Measurements from ENCODE around the gene SNX30.

Gene SNX30

GRCh38 chr9:112811518-112811917, 61.0 kb downstream of the SNX30 start:
- no peak for DNase-seq
- Histone ChIP-seq H3K4me3 (ENCODE audit: insufficient read depth, low read depth, low read length, poor library complexity, severe bottlenecking) (no peak overlapping the region), H3K27ac (ENCODE audit: insufficient read depth, low read length, poor library complexity, severe bottlenecking) (no peak overlapping the region)

GRCh38 chr9:112815868-112816267, 65.3 kb downstream of the SNX30 start:
- Histone ChIP-seq H3K4me1 (ENCODE audit: control insufficient read depth, insufficient read depth, low read length, poor library complexity, severe bottlenecking) (no peaks in the 10 kb centered on the region), H3K27ac (ENCODE audit: insufficient read depth, low read length, poor library complexity, severe bottlenecking) (no peak overlapping the region), H3K27me3 (replicated peaks; ENCODE audit: control insufficient read depth, insufficient read depth, low read length, poor library complexity, severe bottlenecking) (no peaks in the 10 kb centered on the region), H3K9me3 (ENCODE audit: control insufficient read depth, low read length) (no peaks in the 10 kb centered on the region), H3K36me3 (ENCODE audit: control insufficient read depth, insufficient read depth, low read length) (peaks cover 4% of the 10 kb centered on the region), H3K4me3 (ENCODE audit: insufficient read depth, low read depth, low read length, poor library complexity, severe bottlenecking) (no peak overlapping the region)
- no peak for DNase-seq

More at GRCh38 chr9:112811518-112811917, 61.0 kb downstream of the SNX30 start:
- Histone ChIP-seq H3K27me3 (replicated peaks; ENCODE audit: control insufficient read depth, insufficient read depth, low read length, poor library complexity, severe bottlenecking) (no peaks in the 10 kb centered on the region), H3K36me3 (ENCODE audit: control insufficient read depth, insufficient read depth, low read length) (peaks cover 4% of the 10 kb centered on the region), H3K4me1 (ENCODE audit: control insufficient read depth, insufficient read depth, low read length, poor library complexity, severe bottlenecking) (no peaks in the 10 kb centered on the region), H3K9me3 (ENCODE audit: control insufficient read depth, low read length) (no peaks in the 10 kb centered on the region)

GRCh38 chr9:112817860-112818203, 67.3 kb downstream of the SNX30 start:
- H3K27ac ChIP-seq (ENCODE audit: insufficient read depth, low read length, poor library complexity, severe bottlenecking), result no peak overlapping the region
- H3K27me3 ChIP-seq (replicated peaks; ENCODE audit: control insufficient read depth, insufficient read depth, low read length, poor library complexity, severe bottlenecking), result no peaks in the 10 kb centered on the region
- H3K4me3 ChIP-seq (ENCODE audit: insufficient read depth, low read depth, low read length, poor library complexity, severe bottlenecking), result no peak overlapping the region
- H3K4me1 ChIP-seq (ENCODE audit: control insufficient read depth, insufficient read depth, low read length, poor library complexity, severe bottlenecking), result no peaks in the 10 kb centered on the region
- no peaks in the 10 kb centered on the region for H3K9me3 ChIP-seq (ENCODE audit: control insufficient read depth, low read length)
- DNase-seq, result no peak
- peaks cover 4% of the 10 kb centered on the region for H3K36me3 ChIP-seq (ENCODE audit: control insufficient read depth, insufficient read depth, low read length)

GRCh38 chr9:112819635-112820496, 69.3 kb downstream of the SNX30 start:
- H3K36me3 ChIP-seq (ENCODE audit: control insufficient read depth, insufficient read depth, low read length), result peaks cover 4% of the 10 kb centered on the region
- H3K9me3 ChIP-seq (ENCODE audit: control insufficient read depth, low read length), result no peaks in the 10 kb centered on the region
- DNase-seq, result no peak
- H3K4me1 ChIP-seq (ENCODE audit: control insufficient read depth, insufficient read depth, low read length, poor library complexity, severe bottlenecking), result no peaks in the 10 kb centered on the region
- no peak overlapping the region for H3K27ac ChIP-seq (ENCODE audit: insufficient read depth, low read length, poor library complexity, severe bottlenecking)
- no peaks in the 10 kb centered on the region for H3K27me3 ChIP-seq (replicated peaks; ENCODE audit: control insufficient read depth, insufficient read depth, low read length, poor library complexity, severe bottlenecking)
- no peak overlapping the region for H3K4me3 ChIP-seq (ENCODE audit: insufficient read depth, low read depth, low read length, poor library complexity, severe bottlenecking)

- Histone ChIP-seq H3K4me1 (ENCODE audit: control insufficient read depth, insufficient read depth, low read length, poor library complexity, severe bottlenecking) (no peaks in the 10 kb centered on the region), H3K4me3 (ENCODE audit: insufficient read depth, low read depth, low read length, poor library complexity, severe bottlenecking) (no peak overlapping the region), H3K27me3 (replicated peaks; ENCODE audit: control insufficient read depth, insufficient read depth, low read length, poor library complexity, severe bottlenecking) (no peaks in the 10 kb centered on the region), H3K36me3 (ENCODE audit: control insufficient read depth, insufficient read depth, low read length) (peaks cover 4% of the 10 kb centered on the region), H3K27ac (ENCODE audit: insufficient read depth, low read length, poor library complexity, severe bottlenecking) (no peak overlapping the region), H3K9me3 (ENCODE audit: control insufficient read depth, low read length) (no peaks in the 10 kb centered on the region)
- DNase-seq, result no peak
Measured at GRCh38 chr9:112820881-112821280, 70.3 kb downstream of the SNX30 start.

GRCh38 chr9:112822618-112823017, 72.1 kb downstream of the SNX30 start:
- H3K27me3 ChIP-seq (replicated peaks; ENCODE audit: control insufficient read depth, insufficient read depth, low read length, poor library complexity, severe bottlenecking), result no peaks in the 10 kb centered on the region
- peaks cover 4% of the 10 kb centered on the region for H3K36me3 ChIP-seq (ENCODE audit: control insufficient read depth, insufficient read depth, low read length)
- H3K27ac ChIP-seq (ENCODE audit: insufficient read depth, low read length, poor library complexity, severe bottlenecking), result no peak overlapping the region
- H3K9me3 ChIP-seq (ENCODE audit: control insufficient read depth, low read length), result no peaks in the 10 kb centered on the region
- H3K4me3 ChIP-seq (ENCODE audit: insufficient read depth, low read depth, low read length, poor library complexity, severe bottlenecking), result no peak overlapping the region
- no peak for DNase-seq
- H3K4me1 ChIP-seq (ENCODE audit: control insufficient read depth, insufficient read depth, low read length, poor library complexity, severe bottlenecking), result no peaks in the 10 kb centered on the region

- no peak for DNase-seq
- H3K4me1 ChIP-seq (ENCODE audit: control insufficient read depth, insufficient read depth, low read length, poor library complexity, severe bottlenecking), result no peaks in the 10 kb centered on the region
- no peaks in the 10 kb centered on the region for H3K27me3 ChIP-seq (replicated peaks; ENCODE audit: control insufficient read depth, insufficient read depth, low read length, poor library complexity, severe bottlenecking)
- H3K27ac ChIP-seq (ENCODE audit: insufficient read depth, low read length, poor library complexity, severe bottlenecking), result no peak overlapping the region
- no peak overlapping the region for H3K4me3 ChIP-seq (ENCODE audit: insufficient read depth, low read depth, low read length, poor library complexity, severe bottlenecking)
- H3K9me3 ChIP-seq (ENCODE audit: control insufficient read depth, low read length), result no peaks in the 10 kb centered on the region
- H3K36me3 ChIP-seq (ENCODE audit: control insufficient read depth, insufficient read depth, low read length), result peaks cover 4% of the 10 kb centered on the region
Measured at GRCh38 chr9:112823257-112823656, 72.7 kb downstream of the SNX30 start.

GRCh38 chr9:112831281-112831851, 80.8 kb downstream of the SNX30 start:
- no peaks in the 10 kb centered on the region for H3K27me3 ChIP-seq (replicated peaks; ENCODE audit: control insufficient read depth, insufficient read depth, low read length, poor library complexity, severe bottlenecking)
- H3K9me3 ChIP-seq (ENCODE audit: control insufficient read depth, low read length), result no peaks in the 10 kb centered on the region
- H3K36me3 ChIP-seq (ENCODE audit: control insufficient read depth, insufficient read depth, low read length), result no peaks in the 10 kb centered on the region
- H3K27ac ChIP-seq (ENCODE audit: insufficient read depth, low read length, poor library complexity, severe bottlenecking), result no peak overlapping the region
- DNase-seq, result no peak
- H3K4me1 ChIP-seq (ENCODE audit: control insufficient read depth, insufficient read depth, low read length, poor library complexity, severe bottlenecking), result no peaks in the 10 kb centered on the region
- H3K4me3 ChIP-seq (ENCODE audit: insufficient read depth, low read depth, low read length, poor library complexity, severe bottlenecking), result no peak overlapping the region

GRCh38 chr9:112831969-112832368, 81.4 kb downstream of the SNX30 start:
- H3K27me3 ChIP-seq (replicated peaks; ENCODE audit: control insufficient read depth, insufficient read depth, low read length, poor library complexity, severe bottlenecking), result no peaks in the 10 kb centered on the region
- H3K9me3 ChIP-seq (ENCODE audit: control insufficient read depth, low read length), result no peaks in the 10 kb centered on the region
- H3K27ac ChIP-seq (ENCODE audit: insufficient read depth, low read length, poor library complexity, severe bottlenecking), result no peak overlapping the region
- H3K36me3 ChIP-seq (ENCODE audit: control insufficient read depth, insufficient read depth, low read length), result no peaks in the 10 kb centered on the region
- no peak for DNase-seq
- no peak overlapping the region for H3K4me3 ChIP-seq (ENCODE audit: insufficient read depth, low read depth, low read length, poor library complexity, severe bottlenecking)
- H3K4me1 ChIP-seq (ENCODE audit: control insufficient read depth, insufficient read depth, low read length, poor library complexity, severe bottlenecking), result no peaks in the 10 kb centered on the region

GRCh38 chr9:112833081-112833480, 82.5 kb downstream of the SNX30 start:
- no peak overlapping the region for H3K4me3 ChIP-seq (ENCODE audit: insufficient read depth, low read depth, low read length, poor library complexity, severe bottlenecking)
- no peaks in the 10 kb centered on the region for H3K27me3 ChIP-seq (replicated peaks; ENCODE audit: control insufficient read depth, insufficient read depth, low read length, poor library complexity, severe bottlenecking)
- no peaks in the 10 kb centered on the region for H3K4me1 ChIP-seq (ENCODE audit: control insufficient read depth, insufficient read depth, low read length, poor library complexity, severe bottlenecking)
- H3K9me3 ChIP-seq (ENCODE audit: control insufficient read depth, low read length), result no peaks in the 10 kb centered on the region
- no peak overlapping the region for H3K27ac ChIP-seq (ENCODE audit: insufficient read depth, low read length, poor library complexity, severe bottlenecking)
- no peak for DNase-seq
- no peaks in the 10 kb centered on the region for H3K36me3 ChIP-seq (ENCODE audit: control insufficient read depth, insufficient read depth, low read length)
